IMR-90 (cell line): ENCODE measurements around the gene PIAS1. TPM values are rescaled to one million over a fixed set of nuclear protein-coding genes. Genes with fewer than 3 reads are reported as not detected.

Experiments
- ATAC-seq: fragments of 200-7000 bp; cut with Tn5 transposase; 2 replicates; pipeline ENCODE4 v1.9.1; 2020; ENCODE audit warnings: low read depth, mild to moderate bottlenecking, moderate library complexity
- BruUV-seq: library from RNA; stranded (reverse); fragments of 400-500 nt; replicated peaks from 2 replicates; lab custom pipeline; 2021; lab: Mats Ljungman, UMichigan
- CTCF ChIA-PET: fragments of 300-600 bp; formaldehyde crosslinking; extraction: SDS; loops from one replicate; lab custom pipeline; 2021; ENCODE audit warnings: antibody characterized with exemption; lab: Yijun Ruan, JAX
- POLR2A ChIA-PET: fragments of 300-600 bp; sonication (Branson Sonifier 250); formaldehyde crosslinking; loops from one replicate; lab custom pipeline; 2022; ENCODE audit warnings: antibody characterized with exemption; ENCODE audit not compliant: unreplicated experiment; lab: Charles Lee
- DNase-seq: peaks from one replicate; pipeline ENCODE4 v3.0.0; 2013
- H2AFZ ChIP-seq: replicated peaks from 2 replicates; pipeline ENCODE3; 2013; ENCODE audit warnings: low read length, mild to moderate bottlenecking; ENCODE audit not compliant: poor library complexity
- H2AK5ac ChIP-seq: 2 replicates; pipeline ENCODE4 v1.6.1; 2013; ENCODE audit warnings: low read depth, low read length, inconsistent platforms
- H2AK9ac ChIP-seq: replicated peaks from 2 replicates; pipeline ENCODE3; 2013; ENCODE audit warnings: mild to moderate bottlenecking, low read depth, low read length, moderate library complexity; ENCODE audit not compliant: poor library complexity
- H2BK120ac ChIP-seq: 2 replicates; pipeline ENCODE4 v1.6.1; 2013; ENCODE audit warnings: low read depth, low read length, inconsistent platforms
- H2BK15ac ChIP-seq: 3 replicates; pipeline ENCODE4 v1.6.1; 2013; ENCODE audit warnings: low read depth, low read length, inconsistent platforms
- H2BK20ac ChIP-seq: 2 replicates; pipeline ENCODE4 v1.6.1; 2013; ENCODE audit warnings: low read depth, mild to moderate bottlenecking, inconsistent platforms, low read length, moderate library complexity
- H2BK5ac ChIP-seq: 2 replicates; pipeline ENCODE4 v1.6.1; 2013; ENCODE audit warnings: mild to moderate bottlenecking, low read depth, low read length, inconsistent platforms; ENCODE audit not compliant: poor library complexity, severe bottlenecking
- H3K14ac ChIP-seq: replicated peaks from 2 replicates; pipeline ENCODE4 v1.6.1; 2013; ENCODE audit warnings: low read depth, low read length, inconsistent platforms
- H3K18ac ChIP-seq: 2 replicates; pipeline ENCODE4 v1.6.1; 2013; ENCODE audit warnings: low read depth, low read length, control low read depth
- H3K23ac ChIP-seq: 2 replicates; pipeline ENCODE4 v1.6.1; 2013; ENCODE audit warnings: low read depth, low read length, inconsistent platforms
- H3K27ac ChIP-seq: 2 replicates; pipeline ENCODE4 v1.5.1; 2013; ENCODE audit warnings: mild to moderate bottlenecking, control low read depth, low read length; ENCODE audit not compliant: insufficient read depth
- H3K27me3 ChIP-seq: 2 replicates; pipeline ENCODE4 v1.6.1; 2013; ENCODE audit warnings: low read length; ENCODE audit not compliant: control insufficient read depth, insufficient read depth
- H3K36me3 ChIP-seq: 2 replicates; pipeline ENCODE4 v1.6.1; 2013; ENCODE audit warnings: low read length, mixed read lengths; ENCODE audit not compliant: control insufficient read depth, insufficient read depth
- H3K4ac ChIP-seq: 2 replicates; pipeline ENCODE4 v1.6.1; 2013; ENCODE audit warnings: low read depth, low read length, inconsistent platforms
- H3K4me1 ChIP-seq: 2 replicates; pipeline ENCODE4 v1.6.1; 2013; ENCODE audit warnings: low read length, mixed read lengths; ENCODE audit not compliant: control insufficient read depth, insufficient read depth
- H3K4me2 ChIP-seq: 2 replicates; pipeline ENCODE4 v1.6.1; 2013; ENCODE audit warnings: low read depth, mild to moderate bottlenecking, control low read depth, low read length, moderate library complexity
- H3K4me3 ChIP-seq: 2 replicates; pipeline ENCODE4 v1.5.1; 2013; ENCODE audit warnings: low read depth, mild to moderate bottlenecking, control low read depth, low read length, moderate library complexity; ENCODE audit not compliant: insufficient read depth
- H3K56ac ChIP-seq: 2 replicates; pipeline ENCODE4 v1.6.1; 2013; ENCODE audit warnings: low read length, inconsistent platforms; ENCODE audit not compliant: insufficient read depth; ENCODE audit errors: extremely low read depth
- H3K79me1 ChIP-seq, 2 experiments: 2 replicates each; pipeline ENCODE4 v1.6.1; 2013; ENCODE audit warnings: low read length in 2 of 2, inconsistent platforms in 1 of 2, low read depth in 1 of 2
- H3K9ac ChIP-seq: 2 replicates; pipeline ENCODE4 v1.6.1; 2013; ENCODE audit warnings: low read depth, low read length, control low read depth
- H3K9me1 ChIP-seq: 2 replicates; pipeline ENCODE4 v1.6.1; 2013; ENCODE audit warnings: low read length, inconsistent platforms; ENCODE audit not compliant: insufficient read depth
- H3K9me3 ChIP-seq: 2 replicates; pipeline ENCODE4 v1.6.1; 2013; ENCODE audit warnings: low read length; ENCODE audit not compliant: control insufficient read depth, insufficient read depth
- H4K20me1 ChIP-seq: 2 replicates; pipeline ENCODE4 v1.6.1; 2013; ENCODE audit warnings: low read length, inconsistent platforms; ENCODE audit not compliant: insufficient read depth
- H4K5ac ChIP-seq: 2 replicates; pipeline ENCODE4 v1.6.1; 2013; ENCODE audit warnings: mild to moderate bottlenecking, low read depth, low read length, control low read depth
- H4K8ac ChIP-seq, 2 experiments: 2 replicates each; pipeline ENCODE4 v1.6.1; 2013; ENCODE audit warnings: low read depth in 2 of 2, low read length in 2 of 2, control low read depth in 1 of 2, inconsistent platforms in 1 of 2
- H4K91ac ChIP-seq: 2 replicates; pipeline ENCODE4 v1.6.1; 2013; ENCODE audit warnings: low read depth, low read length, inconsistent platforms; ENCODE audit not compliant: insufficient read depth
- BHLHE40 ChIP-seq: fragments of 150-350 bp; IDR thresholded peaks from 2 replicates; pipeline ENCODE4 v1.6.1; 2016; ENCODE audit warnings: mild to moderate bottlenecking, low read depth, low read length
- CEBPB ChIP-seq: IDR thresholded peaks from 2 replicates; pipeline ENCODE4 v1.6.1; 2012; ENCODE audit warnings: low read depth, low read length, improper control_type of control experiment
- CHD1 ChIP-seq: IDR thresholded peaks from 2 replicates; pipeline ENCODE4 v1.6.1; 2012; ENCODE audit warnings: low read depth, low read length, improper control_type of control experiment
- ELK1 ChIP-seq: fragments of 150-350 bp; IDR thresholded peaks from 2 replicates; pipeline ENCODE4 v1.6.1; 2016; ENCODE audit warnings: low read depth, mild to moderate bottlenecking, low read length, moderate library complexity, borderline replicate concordance
- FOS ChIP-seq: fragments of 150-350 bp; IDR thresholded peaks from 2 replicates; pipeline ENCODE4 v1.6.1; 2016; ENCODE audit warnings: low read depth, low read length
- MAFK ChIP-seq: IDR thresholded peaks from 2 replicates; pipeline ENCODE4 v1.6.1; 2012; ENCODE audit warnings: low read depth, low read length, improper control_type of control experiment
- MAZ ChIP-seq: IDR thresholded peaks from 2 replicates; pipeline ENCODE4 v1.6.1; 2012; ENCODE audit warnings: low read depth, mild to moderate bottlenecking, low read length, improper control_type of control experiment, moderate library complexity, borderline replicate concordance
- NFE2L2 ChIP-seq: fragments of 150-350 bp; IDR thresholded peaks from 2 replicates; pipeline ENCODE4 v1.6.1; 2016; ENCODE audit warnings: low read depth, mild to moderate bottlenecking, low read length
- POLR2A ChIP-seq: IDR thresholded peaks from 2 replicates; pipeline ENCODE4 v1.6.1; 2012; ENCODE audit warnings: mild to moderate bottlenecking, low read depth, low read length
- RAD21 ChIP-seq: IDR thresholded peaks from 2 replicates; pipeline ENCODE4 v1.6.1; 2012; ENCODE audit warnings: low read length, improper control_type of control experiment
- RCOR1 ChIP-seq: IDR thresholded peaks from 2 replicates; pipeline ENCODE4 v1.6.1; 2012; ENCODE audit warnings: mild to moderate bottlenecking, low read length, improper control_type of control experiment; ENCODE audit not compliant: insufficient replicate concordance
- RFX5 ChIP-seq: IDR thresholded peaks from 2 replicates; pipeline ENCODE4 v1.8.0; 2012; ENCODE audit warnings: low read depth, mild to moderate bottlenecking, low read length, moderate library complexity
- WGBS, 2 experiments: methylation state at CpG; one replicate each; pipeline versions ENCODE4 v1.1.5 to v1.1.7; 2013; ENCODE audit warnings: missing lambda C conversion rate in 2 of 2; ENCODE audit not compliant: insufficient read length in 1 of 2; ENCODE audit errors: extremely low coverage in 2 of 2; 5-methylcytosine and 5-hydroxymethylcytosine counted together
- dilution Hi-C: fragments of 300-500 bp; cut with HindIII; formaldehyde crosslinking; loops from one replicate; pipeline ENCODE4 v1.14.3; 2018; ENCODE audit warnings: low sequenced_read_pairs; ENCODE audit not compliant: unreplicated experiment
- in situ Hi-C: fragments of 300-500 bp; cut with MboI; formaldehyde crosslinking; loops from 3 replicates; pipeline ENCODE4 v1.14.3; 2019; ENCODE audit warnings: low sequenced_read_pairs, inconsistent platforms, mixed read lengths
- intact Hi-C: fragments of 100-400 bp; cut with micrococcal nuclease; formaldehyde crosslinking; loops from 2 replicates; pipeline ENCODE4 v1.10.0; 2022
- polyA plus RNA-seq, 3 experiments: library from polyadenylated mRNA; depleted of rRNA; stranded (reverse); fragments of >200 nt; gene quantifications; 2 replicates each; pipeline ENCODE4 v1.2.3, GENCODE V29; 2012; ENCODE audit warnings: low replicate concordance in 1 of 3
- total RNA-seq: library from RNA; depleted of rRNA; stranded (reverse); fragments of >200 nt; gene quantifications from 2 replicates; pipeline ENCODE4 v1.2.3, GENCODE V29; 2012

The PIAS1 gene
- total and polyA plus RNA-seq, 2 of the 4 experiments (the other 2 are of a cell fraction): 20.0 to 63.6 TPM

DNA sequence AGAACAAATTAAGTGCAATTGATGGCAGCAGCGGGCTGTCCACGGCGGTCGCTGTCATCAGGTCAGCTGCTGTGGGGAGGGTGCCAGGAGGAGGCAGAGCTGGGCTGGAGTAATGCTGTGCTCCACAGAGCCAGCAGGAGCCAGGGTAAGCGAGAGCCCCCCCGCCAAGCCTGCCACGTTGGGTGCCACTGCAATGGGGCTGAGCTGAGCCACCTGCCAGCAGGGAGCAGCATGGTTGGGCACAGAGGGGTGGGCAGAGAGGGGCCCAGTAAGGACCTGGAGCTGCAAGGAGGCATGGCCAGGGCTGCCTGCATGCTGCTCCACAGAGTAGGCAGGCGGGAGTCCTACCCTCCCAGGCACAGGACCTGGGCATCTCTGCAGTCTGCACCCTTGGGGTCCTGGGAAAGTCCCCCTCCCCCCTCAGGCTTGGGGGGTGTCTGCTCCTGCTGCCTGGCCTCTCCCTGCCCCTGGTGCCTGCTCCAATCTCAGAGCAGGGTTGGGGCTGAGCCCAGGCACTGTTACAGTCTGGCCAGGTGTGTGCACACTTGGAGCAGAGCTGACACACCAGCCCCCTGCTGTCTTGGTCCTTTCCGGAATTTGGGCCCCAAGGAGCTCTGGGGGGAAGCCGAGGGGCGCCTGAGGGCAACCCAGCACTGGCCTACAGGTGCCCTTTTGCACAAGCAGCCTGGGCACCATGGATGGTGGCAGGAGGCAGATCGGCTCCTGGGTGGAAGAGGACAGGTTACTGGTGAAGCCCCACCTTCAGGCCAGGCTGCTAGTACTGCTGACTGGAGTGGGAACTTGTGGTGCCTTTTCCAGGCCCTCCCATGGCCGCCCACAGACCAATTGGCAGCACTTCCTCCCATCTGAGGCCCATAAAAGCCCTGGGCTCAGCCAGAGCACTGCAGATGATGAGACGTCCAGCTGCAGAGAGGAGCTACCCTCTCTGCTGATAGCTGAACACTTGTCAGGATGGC, 8.5 kb upstream of the PIAS1 start:
- no peak overlapping the region for H3K27ac ChIP-seq
- H3K9me1 ChIP-seq: no peaks in the 10 kb centered on the region
- no peak overlapping the region for H3K4me3 ChIP-seq
- in situ Hi-C loops: no loop called here
- intact Hi-C loops: no loop called here
- H2BK15ac ChIP-seq: no peak overlapping the region
- no peak overlapping the region for H2BK120ac ChIP-seq
- no peak overlapping the region for H3K9ac ChIP-seq
- DNase-seq (no peak), ATAC-seq (no peak)
- H3K27me3 ChIP-seq: peaks cover 6% of the 10 kb centered on the region
- H3K9me3 ChIP-seq: peaks cover 13% of the 10 kb centered on the region
- H4K8ac ChIP-seq: no peak overlapping the region
- dilution Hi-C loops: no loop called here
- no peak overlapping the region for H3K23ac ChIP-seq
- H3K18ac ChIP-seq: no peak overlapping the region
- no peaks in the 10 kb centered on the region for H3K4me1 ChIP-seq
- no peak overlapping the region for H3K14ac ChIP-seq
- 56% methylated on average over 5 of the region's 14 CpGs; no CpG with 5 or more reads in 1 of the 2 experiments for WGBS, 2 experiments
- H2BK5ac ChIP-seq: no peak overlapping the region
- H2AFZ ChIP-seq: no peak overlapping the region
- H3K79me1 ChIP-seq: no peaks in the 10 kb centered on the region
- no peak overlapping the region for H3K4me2 ChIP-seq
- TF ChIP-seq FOS: no peak
- TF ChIP-seq CEBPB: no peak
- TF ChIP-seq POLR2A: no peak
- no peak for TF ChIP-seq MAZ
- no peak for TF ChIP-seq RCOR1
- no peak for TF ChIP-seq RAD21
- TF ChIP-seq MAFK: no peak
- no peak for TF ChIP-seq CHD1
- TF ChIP-seq ELK1: no peak
- TF ChIP-seq RFX5: no peak
- no peak for TF ChIP-seq BHLHE40
- no peak for TF ChIP-seq NFE2L2
- H3K4ac ChIP-seq: no peak overlapping the region
- H3K36me3 ChIP-seq: no peaks in the 10 kb centered on the region
- H2AK5ac ChIP-seq: no peak overlapping the region
- H2AK9ac ChIP-seq: no peak overlapping the region
- POLR2A ChIA-PET: no interaction called here
- no TSS peak for BruUV-seq
- H4K91ac ChIP-seq: no peak overlapping the region
- H3K56ac ChIP-seq: no peak overlapping the region
- no peak overlapping the region for H2BK20ac ChIP-seq
- CTCF ChIA-PET: no interaction called here
- no peaks in the 10 kb centered on the region for H4K20me1 ChIP-seq
- H4K5ac ChIP-seq: no peak overlapping the region
